GM23338 (cell line): Measurements from ENCODE around the gene KCTD21. TPM values are rescaled to one million over a fixed set of nuclear protein-coding genes. Genes with fewer than 3 reads are reported as not detected.

Experiments used
- ATAC-seq: fragments of 200-7000 bp; cut with Tn5 transposase; 3 replicates; pipeline ENCODE4 v1.9.1; 2020
- DNase-seq: peaks from one replicate; pipeline ENCODE4 v3.0.0-alpha.2; 2015; ENCODE audit warnings: low spot score
- H2AFZ ChIP-seq: fragments of 200-600 bp; sonication (generic); 2 replicates; pipeline ENCODE4 v1.8.0; 2016; ENCODE audit warnings: antibody characterized with exemption, mild to moderate bottlenecking, moderate library complexity
- H3F3A ChIP-seq: fragments of 200-600 bp; sonication (generic); replicated peaks from 2 replicates; pipeline ENCODE4 v1.8.0; 2017; ENCODE audit warnings: antibody characterized with exemption, mixed run types, low read depth
- H3K27ac ChIP-seq: fragments of 200-600 bp; sonication (generic); 2 replicates; pipeline ENCODE4 v1.6.1; 2016; ENCODE audit warnings: low read depth
- H3K27me3 ChIP-seq: fragments of 200-600 bp; sonication (generic); 2 replicates; pipeline ENCODE4 v1.8.0; 2016; ENCODE audit warnings: mild to moderate bottlenecking, mixed run types, moderate library complexity; ENCODE audit not compliant: insufficient read depth
- H3K36me3 ChIP-seq: fragments of 200-600 bp; sonication (generic); 2 replicates; pipeline ENCODE4 v1.8.0; 2016; ENCODE audit warnings: mild to moderate bottlenecking; ENCODE audit not compliant: insufficient read depth
- H3K4me1 ChIP-seq: fragments of 200-600 bp; sonication (generic); 2 replicates; pipeline ENCODE4 v1.8.0; 2016; ENCODE audit warnings: mild to moderate bottlenecking, moderate library complexity; ENCODE audit not compliant: insufficient read depth
- H3K4me2 ChIP-seq: fragments of 200-600 bp; sonication (generic); 2 replicates; pipeline ENCODE4 v1.7.1; 2017; ENCODE audit warnings: mixed run types
- H3K4me3 ChIP-seq: fragments of 200-600 bp; sonication (generic); 2 replicates; pipeline ENCODE4 v1.6.1; 2016; ENCODE audit warnings: mixed run types
- H3K79me2 ChIP-seq: fragments of 200-600 bp; sonication (generic); replicated peaks from 2 replicates; pipeline ENCODE4 v1.8.0; 2017; ENCODE audit warnings: mild to moderate bottlenecking; ENCODE audit not compliant: insufficient read depth
- H3K9me2 ChIP-seq: fragments of 200-600 bp; sonication (generic); 2 replicates; pipeline ENCODE4 v1.8.0; 2017; ENCODE audit not compliant: insufficient read depth
- H4K20me1 ChIP-seq: fragments of 200-600 bp; sonication (generic); replicated peaks from 2 replicates; pipeline ENCODE4 v1.8.0; 2017; ENCODE audit warnings: mild to moderate bottlenecking; ENCODE audit not compliant: insufficient read depth
- H3K27ac Mint-ChIP-seq: 2 replicates; pipeline ENCODE4 v1.8.0; 2020; ENCODE audit warnings: inconsistent platforms, mild to moderate bottlenecking, moderate library complexity, mixed read lengths
- H3K27me3 Mint-ChIP-seq: 3 replicates; pipeline ENCODE4 v1.8.0; 2022; ENCODE audit warnings: low read depth, mild to moderate bottlenecking, moderate library complexity, mixed read lengths, inconsistent platforms; ENCODE audit not compliant: insufficient read depth, poor library complexity
- H3K36me3 Mint-ChIP-seq: 3 replicates; pipeline ENCODE4 v1.8.0; 2021; ENCODE audit warnings: low read depth, mild to moderate bottlenecking, inconsistent platforms, moderate library complexity, mixed read lengths
- H3K4me1 Mint-ChIP-seq: 3 replicates; pipeline ENCODE4 v1.8.0; 2020; ENCODE audit warnings: mild to moderate bottlenecking, inconsistent platforms, mixed read lengths
- H3K4me3 Mint-ChIP-seq: 3 replicates; pipeline ENCODE4 v1.8.0; 2021; ENCODE audit warnings: moderate library complexity, mild to moderate bottlenecking, inconsistent platforms, mixed read lengths
- H3K9me3 Mint-ChIP-seq: 3 replicates; pipeline ENCODE4 v1.8.0; 2020; ENCODE audit warnings: moderate library complexity, mild to moderate bottlenecking, inconsistent platforms, mixed read lengths
- CREB1 ChIP-seq: fragments of 250-450 bp; sonication (Bioruptor Pico); IDR thresholded peaks from 2 replicates; pipeline ENCODE4 v1.5.0; 2020; ENCODE audit warnings: low read depth, mild to moderate bottlenecking, moderate library complexity
- CTCF ChIP-seq, 2 experiments: fragments of 200-600 bp in 1 of 2; sonication (generic) in 1 of 2; conservative IDR thresholded peaks; 2 replicates each; pipeline versions ENCODE4 v1.5.1 to v1.6.1; 2016 to 2017; ENCODE audit warnings: antibody characterized with exemption in 2 of 2, low read depth in 2 of 2, mild to moderate bottlenecking in 2 of 2, moderate library complexity in 1 of 2
- EZH2 ChIP-seq: fragments of 200-600 bp; sonication (generic); IDR thresholded peaks from one replicate; pipeline ENCODE4 v1.8.0; 2017; ENCODE audit warnings: antibody characterized with exemption, mild to moderate bottlenecking, low read depth; ENCODE audit not compliant: unreplicated experiment
- EZH2phosphoT487 ChIP-seq: fragments of 200-600 bp; sonication (generic); IDR thresholded peaks from one replicate; pipeline ENCODE4 v1.8.1; 2018; ENCODE audit warnings: antibody characterized with exemption; ENCODE audit not compliant: unreplicated experiment
- JUNB ChIP-seq: IDR thresholded peaks from one replicate; pipeline ENCODE4 v1.6.1; 2016; ENCODE audit warnings: antibody characterized with exemption; ENCODE audit not compliant: unreplicated experiment
- NANOG ChIP-seq: IDR thresholded peaks from 2 replicates; pipeline ENCODE4 v1.6.1; 2016; ENCODE audit warnings: antibody characterized with exemption, borderline replicate concordance
- POLR2AphosphoS5 ChIP-seq: IDR thresholded peaks from 2 replicates; pipeline ENCODE4 v1.6.1; 2016; ENCODE audit warnings: antibody characterized with exemption, low read depth
- STAT1 ChIP-seq: IDR thresholded peaks from one replicate; pipeline ENCODE4 v1.6.1; 2016; ENCODE audit warnings: antibody characterized with exemption; ENCODE audit not compliant: unreplicated experiment
- ZNF114 ChIP-seq: fragments of 250-450 bp; sonication (Bioruptor Pico); IDR thresholded peaks from 2 replicates; pipeline ENCODE4 v1.5.0; 2020; ENCODE audit warnings: mild to moderate bottlenecking, moderate library complexity
- ZNF331 ChIP-seq: fragments of 250-450 bp; sonication (Bioruptor Pico); IDR thresholded peaks from 2 replicates; pipeline ENCODE4 v1.5.0; 2020; ENCODE audit warnings: low read depth, mild to moderate bottlenecking, moderate library complexity
- ZNF462 ChIP-seq: fragments of 250-450 bp; sonication (Bioruptor Pico); IDR thresholded peaks from 2 replicates; pipeline ENCODE4 v1.5.0; 2020; ENCODE audit warnings: mild to moderate bottlenecking, moderate library complexity
- polyA plus RNA-seq: library from polyadenylated mRNA; unstranded; fragments of >200 nt; fragmentation: Nextera tagmentation; extraction: Ambion mirVana; gene quantifications from 2 replicates; pipeline ENCODE4 v1.2.1, GENCODE V29; 2016
- total RNA-seq: library from RNA; depleted of rRNA; stranded (reverse); fragments of >200 nt; shearing (Covaris generic); gene quantifications from 2 replicates; pipeline ENCODE4 v1.2.3, GENCODE V29; 2014
- TF ChIP-seq, protein P1 (sequence below): IDR thresholded peaks from 2 replicates; pipeline ENCODE4 v1.6.1; 2016; ENCODE audit warnings: antibody characterized with exemption
- TF ChIP-seq, protein P2 (sequence below): IDR thresholded peaks from one replicate; pipeline ENCODE4 v1.6.1; 2018; ENCODE audit warnings: antibody characterized with exemption; ENCODE audit not compliant: unreplicated experiment

Gene KCTD21
- total and polyA plus RNA-seq, 2 experiments from 2014 or later, result 1.0 to 3.7 TPM

DNA sequence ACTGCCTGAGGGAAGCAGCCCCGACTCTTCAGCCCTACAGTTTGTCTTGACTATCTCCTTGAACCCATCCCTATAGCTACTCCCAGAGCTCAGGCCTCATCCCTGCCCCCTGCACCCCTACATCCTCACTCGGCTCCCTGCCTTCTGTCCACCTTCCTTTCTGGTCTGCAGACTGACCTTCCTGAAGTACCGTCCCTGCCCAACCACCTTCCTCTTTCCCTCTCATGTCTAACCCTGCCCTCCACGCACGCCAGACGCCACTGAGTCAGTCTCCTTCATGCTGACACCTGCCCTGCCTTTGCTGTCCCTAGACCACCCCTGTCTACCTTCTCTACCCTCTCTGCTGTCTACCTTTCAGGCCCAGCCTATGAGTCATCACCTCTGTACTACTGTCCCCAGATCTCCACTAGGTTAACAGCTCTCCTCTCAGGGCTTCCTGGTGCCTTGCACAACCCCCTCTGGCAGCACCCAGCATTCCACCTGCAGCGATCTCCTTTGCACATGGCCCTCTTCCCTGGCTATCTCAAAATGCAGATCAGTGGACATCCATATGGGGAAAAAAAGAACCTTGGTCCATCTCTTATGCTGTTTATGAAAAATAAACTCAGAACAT lies 8.9 kb downstream of the KCTD21 start:
- no peak for TF ChIP-seq CREB1
- TF ChIP-seq, protein P1, sequence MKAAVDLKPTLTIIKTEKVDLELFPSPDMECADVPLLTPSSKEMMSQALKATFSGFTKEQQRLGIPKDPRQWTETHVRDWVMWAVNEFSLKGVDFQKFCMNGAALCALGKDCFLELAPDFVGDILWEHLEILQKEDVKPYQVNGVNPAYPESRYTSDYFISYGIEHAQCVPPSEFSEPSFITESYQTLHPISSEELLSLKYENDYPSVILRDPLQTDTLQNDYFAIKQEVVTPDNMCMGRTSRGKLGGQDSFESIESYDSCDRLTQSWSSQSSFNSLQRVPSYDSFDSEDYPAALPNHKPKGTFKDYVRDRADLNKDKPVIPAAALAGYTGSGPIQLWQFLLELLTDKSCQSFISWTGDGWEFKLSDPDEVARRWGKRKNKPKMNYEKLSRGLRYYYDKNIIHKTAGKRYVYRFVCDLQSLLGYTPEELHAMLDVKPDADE, result no peak
- no peak for TF ChIP-seq NANOG
- TF ChIP-seq, protein P2, sequence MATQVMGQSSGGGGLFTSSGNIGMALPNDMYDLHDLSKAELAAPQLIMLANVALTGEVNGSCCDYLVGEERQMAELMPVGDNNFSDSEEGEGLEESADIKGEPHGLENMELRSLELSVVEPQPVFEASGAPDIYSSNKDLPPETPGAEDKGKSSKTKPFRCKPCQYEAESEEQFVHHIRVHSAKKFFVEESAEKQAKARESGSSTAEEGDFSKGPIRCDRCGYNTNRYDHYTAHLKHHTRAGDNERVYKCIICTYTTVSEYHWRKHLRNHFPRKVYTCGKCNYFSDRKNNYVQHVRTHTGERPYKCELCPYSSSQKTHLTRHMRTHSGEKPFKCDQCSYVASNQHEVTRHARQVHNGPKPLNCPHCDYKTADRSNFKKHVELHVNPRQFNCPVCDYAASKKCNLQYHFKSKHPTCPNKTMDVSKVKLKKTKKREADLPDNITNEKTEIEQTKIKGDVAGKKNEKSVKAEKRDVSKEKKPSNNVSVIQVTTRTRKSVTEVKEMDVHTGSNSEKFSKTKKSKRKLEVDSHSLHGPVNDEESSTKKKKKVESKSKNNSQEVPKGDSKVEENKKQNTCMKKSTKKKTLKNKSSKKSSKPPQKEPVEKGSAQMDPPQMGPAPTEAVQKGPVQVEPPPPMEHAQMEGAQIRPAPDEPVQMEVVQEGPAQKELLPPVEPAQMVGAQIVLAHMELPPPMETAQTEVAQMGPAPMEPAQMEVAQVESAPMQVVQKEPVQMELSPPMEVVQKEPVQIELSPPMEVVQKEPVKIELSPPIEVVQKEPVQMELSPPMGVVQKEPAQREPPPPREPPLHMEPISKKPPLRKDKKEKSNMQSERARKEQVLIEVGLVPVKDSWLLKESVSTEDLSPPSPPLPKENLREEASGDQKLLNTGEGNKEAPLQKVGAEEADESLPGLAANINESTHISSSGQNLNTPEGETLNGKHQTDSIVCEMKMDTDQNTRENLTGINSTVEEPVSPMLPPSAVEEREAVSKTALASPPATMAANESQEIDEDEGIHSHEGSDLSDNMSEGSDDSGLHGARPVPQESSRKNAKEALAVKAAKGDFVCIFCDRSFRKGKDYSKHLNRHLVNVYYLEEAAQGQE, result no peak
- TF ChIP-seq STAT1, result no peak
- TF ChIP-seq JUNB, result no peak
- TF ChIP-seq CTCF (conservative IDR thresholded peaks at IDR 0.05; ENCODE audit: low read depth in 2 of 2), result no peak
- no peak for TF ChIP-seq POLR2AphosphoS5
- no peak for TF ChIP-seq EZH2
- TF ChIP-seq EZH2phosphoT487, result no peak
- TF ChIP-seq ZNF114 (CRISPR knock-in tag), result no peak
- no peak for TF ChIP-seq ZNF462 (CRISPR knock-in tag)
- no peak for TF ChIP-seq ZNF331 (CRISPR knock-in tag)
- ATAC-seq, result peak; percentile 57; the same call in 2 of the 3 replicates
- H2AFZ ChIP-seq, result no peak overlapping the region
- Mint-ChIP-seq H3K4me1 (peaks cover 5% of the 10 kb centered on the region; the same call in 2 of the 3 replicates), H3K27me3 (peaks cover 2% of the 10 kb centered on the region), H3K27ac (peak overlapping the region; percentile 18; the same call in 1 of the 2 replicates), H3K36me3 (no peaks in the 10 kb centered on the region), H3K4me3 (no peak overlapping the region), H3K9me3 (no peaks in the 10 kb centered on the region; the same call in 2 of the 3 replicates)
- no peaks in the 10 kb centered on the region for H3K27me3 ChIP-seq
- no peaks in the 10 kb centered on the region for H3K36me3 ChIP-seq
- H3K4me2 ChIP-seq, result no peak overlapping the region
- no peak overlapping the region for H3K27ac ChIP-seq
- no peaks in the 10 kb centered on the region for H3K79me2 ChIP-seq
- no peaks in the 10 kb centered on the region for H3F3A ChIP-seq
- no peaks in the 10 kb centered on the region for H4K20me1 ChIP-seq
- DNase-seq, result no peak
- H3K9me2 ChIP-seq, result no peaks in the 10 kb centered on the region
- no peak overlapping the region for H3K4me3 ChIP-seq
- H3K4me1 ChIP-seq, result no peaks in the 10 kb centered on the region
